HCT116 (cell line): ENCODE data around the gene SORCS2. TPM values are rescaled to one million over a fixed set of nuclear protein-coding genes. Genes with fewer than 3 reads are reported as not detected.

Experiments
- ATAC-seq: fragments of 200-7000 bp; cut with Tn5 transposase; 2 replicates; pipeline ENCODE4 v1.9.1; 2020; ENCODE audit warnings: mild to moderate bottlenecking, moderate library complexity
- BruUV-seq: library from RNA; stranded (reverse); fragments of 400-500 nt; replicated peaks from 2 replicates; lab custom pipeline; 2021; lab: Mats Ljungman, UMichigan
- CTCF ChIA-PET: fragments of 300-600 bp; sonication (Branson Sonifier 250); formaldehyde crosslinking; loops from one replicate; lab custom pipeline; 2021; ENCODE audit warnings: antibody characterized with exemption; lab: Charles Lee
- POLR2A ChIA-PET: fragments of 300-600, 350-600 bp; sonication (Branson Sonifier 250); formaldehyde crosslinking; loops from one replicate; lab custom pipeline; 2021; ENCODE audit warnings: antibody characterized with exemption; lab: Charles Lee
- RAD21 ChIA-PET, 2 experiments: fragments of 300-600 bp; sonication (Branson Sonifier 250); formaldehyde crosslinking; loops; one replicate each; lab custom pipeline; 2023; ENCODE audit warnings: low total read pairs in 2 of 2; ENCODE audit not compliant: uncharacterized antibody in 2 of 2, unreplicated experiment in 2 of 2, low non-redundant PET in 1 of 2; lab: Charles Lee
- DNase-seq: peaks from one replicate; pipeline ENCODE4 v3.0.0-alpha.2; 2010; ENCODE audit warnings: low read depth, low spot score
- H2AFZ ChIP-seq: fragments of 200-600 bp; shearing (Covaris generic), sonication (generic); 2 replicates; pipeline ENCODE4 v1.6.1; 2017; ENCODE audit warnings: low read depth, mixed run types, mixed read lengths, antibody characterized with exemption, low read length; ENCODE audit not compliant: poor library complexity, severe bottlenecking
- H3K27ac ChIP-seq: 2 replicates; pipeline ENCODE4 v1.5.1; 2012; ENCODE audit warnings: low read depth, low read length
- H3K27me3 ChIP-seq: fragments of 200-600 bp; sonication (generic); 2 replicates; pipeline ENCODE4 v1.6.1; 2016; ENCODE audit warnings: mixed run types, low read length, mixed read lengths; ENCODE audit not compliant: insufficient read depth
- H3K36me3 ChIP-seq, 2 experiments: fragments of 200-500 bp in 1 of 2; fragments of 200-600 bp in 1 of 2; sonication (Bioruptor generic) in 1 of 2; sonication (generic) in 1 of 2; 2 replicates each; pipeline versions ENCODE4 v1.5.1 to v1.6.1; 2014 to 2016; ENCODE audit warnings: low read length in 2 of 2, inconsistent platforms in 1 of 2, mixed read lengths in 1 of 2, mixed run types in 1 of 2; ENCODE audit not compliant: insufficient read depth in 2 of 2, control insufficient read depth in 1 of 2
- H3K4me1 ChIP-seq, 2 experiments: fragments of 200-600 bp in 1 of 2; sonication (generic) in 1 of 2; 2 replicates each; pipeline versions ENCODE4 v1.5.1 to v1.6.1; 2012 to 2017; ENCODE audit warnings: low read length in 2 of 2, inconsistent platforms in 1 of 2, mild to moderate bottlenecking in 1 of 2, mixed read lengths in 1 of 2, mixed run types in 1 of 2, moderate library complexity in 1 of 2; ENCODE audit not compliant: insufficient read depth in 2 of 2, control insufficient read depth in 1 of 2
- H3K4me2 ChIP-seq: fragments of 200-600 bp; sonication (generic); 2 replicates; pipeline ENCODE4 v1.6.1; 2017; ENCODE audit warnings: mixed run types, low read length, mixed read lengths
- H3K4me3 ChIP-seq, 2 experiments: fragments of 200-600 bp in 1 of 2; sonication (generic) in 1 of 2; replicated peaks in 1 of 2; 2 replicates each; pipeline ENCODE4 v1.5.1; 2011 to 2016; ENCODE audit warnings: low read length in 2 of 2, control low read depth in 1 of 2, low read depth in 1 of 2, mild to moderate bottlenecking in 1 of 2, mixed read lengths in 1 of 2, mixed run types in 1 of 2
- H3K79me2 ChIP-seq: fragments of 200-600 bp; sonication (generic); 2 replicates; pipeline ENCODE4 v1.6.1; 2017; ENCODE audit warnings: mild to moderate bottlenecking, mixed run types, low read length, moderate library complexity, mixed read lengths; ENCODE audit not compliant: insufficient read depth
- H3K9ac ChIP-seq: fragments of 200-600 bp; sonication (generic); 2 replicates; pipeline ENCODE4 v1.6.1; 2016; ENCODE audit warnings: low read length, mixed read lengths
- H3K9me2 ChIP-seq: fragments of 200-600 bp; sonication (generic), shearing (Covaris generic); 2 replicates; pipeline ENCODE4 v1.6.1; 2017; ENCODE audit warnings: mixed run types, mild to moderate bottlenecking, moderate library complexity; ENCODE audit not compliant: insufficient read depth
- H3K9me3 ChIP-seq, 2 experiments: fragments of 200-500 bp in 1 of 2; fragments of 200-600 bp in 1 of 2; sonication (Bioruptor generic) in 1 of 2; sonication (generic) in 1 of 2; 2 replicates each; pipeline ENCODE4 v1.6.1; 2014 to 2017; ENCODE audit warnings: low read length in 2 of 2, mixed read lengths in 2 of 2, inconsistent platforms in 1 of 2, low read depth in 1 of 2, mild to moderate bottlenecking in 1 of 2, mixed run types in 1 of 2, moderate library complexity in 1 of 2; ENCODE audit not compliant: control insufficient read depth in 1 of 2, insufficient read depth in 1 of 2
- H4K20me1 ChIP-seq: fragments of 200-600 bp; sonication (generic), shearing (Covaris generic); 2 replicates; pipeline ENCODE4 v1.6.1; 2017; ENCODE audit warnings: mixed run types, mild to moderate bottlenecking, moderate library complexity; ENCODE audit not compliant: insufficient read depth
- CBX3 ChIP-seq: IDR thresholded peaks from 2 replicates; pipeline ENCODE4 v1.6.1; 2012; ENCODE audit warnings: low read depth
- EGR1 ChIP-seq: IDR thresholded peaks from 2 replicates; pipeline ENCODE4 v1.6.1; 2012; ENCODE audit warnings: low read depth
- EZH2phosphoT487 ChIP-seq: fragments of 200-600 bp; IDR thresholded peaks from 2 replicates; pipeline ENCODE4 v1.6.1; 2018; ENCODE audit warnings: antibody characterized with exemption, borderline replicate concordance
- SP1 ChIP-seq: IDR thresholded peaks from 2 replicates; pipeline ENCODE4 v1.6.1; 2012; ENCODE audit warnings: low read depth
- SRF ChIP-seq: IDR thresholded peaks from 2 replicates; pipeline ENCODE4 v1.6.1; 2012; ENCODE audit warnings: low read depth
- YY1 ChIP-seq: IDR thresholded peaks from 2 replicates; pipeline ENCODE4 v1.6.1; 2011; ENCODE audit warnings: low read length, low read depth, moderate library complexity, mild to moderate bottlenecking; ENCODE audit not compliant: insufficient replicate concordance; ENCODE audit errors: extremely low read depth
- ZNF274 ChIP-seq: fragments of 200-500 bp; sonication (Bioruptor generic); IDR thresholded peaks from 2 replicates; pipeline ENCODE4 v1.6.1; 2014; ENCODE audit warnings: mild to moderate bottlenecking, low read depth, low read length, inconsistent platforms
- intact Hi-C: fragments of 100-400 bp; cut with micrococcal nuclease; formaldehyde crosslinking; loops from 2 replicates; pipeline ENCODE4 v1.10.0; 2022
- total RNA-seq: library from RNA; stranded (reverse); gene quantifications from one replicate; pipeline ENCODE4 v1.2.1, GENCODE V29; 2021; ENCODE audit not compliant: unreplicated experiment
- TF ChIP-seq, protein P1 (sequence below), 3 experiments: fragments of 200-600 bp in 1 of 3; sonication (generic) in 1 of 3; IDR thresholded peaks in 2 of 3; conservative IDR thresholded peaks in 1 of 3; 2 replicates each; pipeline ENCODE4 v1.5.1; 2012 to 2017; ENCODE audit warnings: low read depth in 2 of 3, low read length in 2 of 3, antibody characterized with exemption in 1 of 3, borderline replicate concordance in 1 of 3, control low read depth in 1 of 3, mild to moderate bottlenecking in 1 of 3, mixed read lengths in 1 of 3, mixed run types in 1 of 3, moderate library complexity in 1 of 3; ENCODE audit not compliant: insufficient read depth in 1 of 3
- TF ChIP-seq, protein P2 (sequence below): IDR thresholded peaks from 2 replicates; pipeline ENCODE4 v1.6.1; 2012
- TF ChIP-seq, protein P3 (sequence below): IDR thresholded peaks from 2 replicates; pipeline ENCODE4 v1.6.1; 2011; ENCODE audit warnings: mild to moderate bottlenecking, low read length, moderate library complexity; ENCODE audit not compliant: insufficient replicate concordance; ENCODE audit errors: extremely low read depth

The SORCS2 gene
- total RNA-seq, 1 experiment from 2014 or later = 0.37 TPM

DNA sequence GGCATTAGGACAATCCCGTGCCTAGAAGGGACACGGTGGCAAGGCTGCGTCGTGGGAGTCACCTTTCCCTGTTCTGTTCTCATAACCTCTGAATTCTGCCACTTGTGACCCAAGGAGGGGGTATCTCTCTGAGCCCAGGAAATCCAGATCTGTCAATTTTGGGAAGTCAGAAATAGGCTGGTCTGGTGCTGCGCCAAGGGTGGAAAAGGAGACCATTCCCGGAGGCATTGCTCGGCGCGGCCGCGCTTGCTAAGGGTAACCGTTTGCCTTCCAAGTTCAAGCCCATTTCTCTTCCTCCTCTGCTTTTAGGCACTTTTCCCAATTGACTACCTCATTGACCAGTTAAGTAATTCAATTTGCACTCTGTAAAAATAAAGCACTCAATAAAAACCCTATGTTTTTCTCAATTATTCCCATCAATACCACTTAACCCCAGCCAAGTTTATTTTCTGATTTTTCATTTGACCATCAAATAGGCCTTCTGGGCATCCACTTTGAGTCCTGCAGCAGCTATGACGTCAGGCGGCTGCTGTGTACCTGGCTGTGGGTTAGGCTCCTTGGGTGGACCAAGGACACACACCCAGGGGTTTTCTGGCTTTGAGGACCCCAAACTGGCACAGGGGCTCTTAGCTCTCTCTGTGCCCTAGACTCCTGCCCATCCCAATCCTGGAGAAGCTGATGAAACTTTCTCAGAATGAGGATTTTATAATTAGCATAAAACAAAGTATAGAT, 12.5 kb downstream of the SORCS2 start:
- no TSS peak for BruUV-seq
- H4K20me1 ChIP-seq = no peaks in the 10 kb centered on the region
- RAD21 ChIA-PET = no interaction called here
- ATAC-seq (no peak), DNase-seq (no peak)
- no peak overlapping the region for H3K27ac ChIP-seq
- CTCF ChIA-PET = interaction anchor here (1.1 kb wide), 1 partner anchor 16 kb away, joined by 4 read pairs; no protein-coding TSS in a partner anchor
- H3K9me3 ChIP-seq = no peaks in the 10 kb centered on the region
- H3K36me3 ChIP-seq = no peaks in the 10 kb centered on the region
- H3K4me1 ChIP-seq = peaks cover 23 to 33% of the 10 kb centered on the region in 2 experiments
- H3K4me2 ChIP-seq = peak overlapping the region; percentile 80
- POLR2A ChIA-PET = interaction anchor here (3.0 kb wide), 1 partner anchor 8 kb away, joined by 10 read pairs; no protein-coding TSS in a partner anchor
- intact Hi-C loops = no loop called here
- H3K9ac ChIP-seq = no peak overlapping the region
- H3K79me2 ChIP-seq = no peaks in the 10 kb centered on the region
- H2AFZ ChIP-seq = peak overlapping the region; percentile 14
- no peaks in the 10 kb centered on the region for H3K27me3 ChIP-seq
- H3K4me3 ChIP-seq = no peak overlapping the region
- no peak for TF ChIP-seq YY1
- TF ChIP-seq, protein P1, sequence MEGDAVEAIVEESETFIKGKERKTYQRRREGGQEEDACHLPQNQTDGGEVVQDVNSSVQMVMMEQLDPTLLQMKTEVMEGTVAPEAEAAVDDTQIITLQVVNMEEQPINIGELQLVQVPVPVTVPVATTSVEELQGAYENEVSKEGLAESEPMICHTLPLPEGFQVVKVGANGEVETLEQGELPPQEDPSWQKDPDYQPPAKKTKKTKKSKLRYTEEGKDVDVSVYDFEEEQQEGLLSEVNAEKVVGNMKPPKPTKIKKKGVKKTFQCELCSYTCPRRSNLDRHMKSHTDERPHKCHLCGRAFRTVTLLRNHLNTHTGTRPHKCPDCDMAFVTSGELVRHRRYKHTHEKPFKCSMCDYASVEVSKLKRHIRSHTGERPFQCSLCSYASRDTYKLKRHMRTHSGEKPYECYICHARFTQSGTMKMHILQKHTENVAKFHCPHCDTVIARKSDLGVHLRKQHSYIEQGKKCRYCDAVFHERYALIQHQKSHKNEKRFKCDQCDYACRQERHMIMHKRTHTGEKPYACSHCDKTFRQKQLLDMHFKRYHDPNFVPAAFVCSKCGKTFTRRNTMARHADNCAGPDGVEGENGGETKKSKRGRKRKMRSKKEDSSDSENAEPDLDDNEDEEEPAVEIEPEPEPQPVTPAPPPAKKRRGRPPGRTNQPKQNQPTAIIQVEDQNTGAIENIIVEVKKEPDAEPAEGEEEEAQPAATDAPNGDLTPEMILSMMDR (IDR thresholded peaks at IDR 0.05 in 2 of 3, conservative IDR thresholded peaks at IDR 0.05 in 1 of 3; ENCODE audit: borderline replicate concordance in 1 of 3, insufficient read depth in 1 of 3, low read depth in 2 of 3, low read length in 2 of 3) = no peak
- TF ChIP-seq, protein P2, sequence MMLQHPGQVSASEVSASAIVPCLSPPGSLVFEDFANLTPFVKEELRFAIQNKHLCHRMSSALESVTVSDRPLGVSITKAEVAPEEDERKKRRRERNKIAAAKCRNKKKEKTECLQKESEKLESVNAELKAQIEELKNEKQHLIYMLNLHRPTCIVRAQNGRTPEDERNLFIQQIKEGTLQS = no peak
- TF ChIP-seq SP1 = no peak
- TF ChIP-seq ZNF274 = no peak
- no peak for TF ChIP-seq EGR1
- no peak for TF ChIP-seq CBX3
- no peak for TF ChIP-seq SRF
- no peak for TF ChIP-seq EZH2phosphoT487
- TF ChIP-seq, protein P3, sequence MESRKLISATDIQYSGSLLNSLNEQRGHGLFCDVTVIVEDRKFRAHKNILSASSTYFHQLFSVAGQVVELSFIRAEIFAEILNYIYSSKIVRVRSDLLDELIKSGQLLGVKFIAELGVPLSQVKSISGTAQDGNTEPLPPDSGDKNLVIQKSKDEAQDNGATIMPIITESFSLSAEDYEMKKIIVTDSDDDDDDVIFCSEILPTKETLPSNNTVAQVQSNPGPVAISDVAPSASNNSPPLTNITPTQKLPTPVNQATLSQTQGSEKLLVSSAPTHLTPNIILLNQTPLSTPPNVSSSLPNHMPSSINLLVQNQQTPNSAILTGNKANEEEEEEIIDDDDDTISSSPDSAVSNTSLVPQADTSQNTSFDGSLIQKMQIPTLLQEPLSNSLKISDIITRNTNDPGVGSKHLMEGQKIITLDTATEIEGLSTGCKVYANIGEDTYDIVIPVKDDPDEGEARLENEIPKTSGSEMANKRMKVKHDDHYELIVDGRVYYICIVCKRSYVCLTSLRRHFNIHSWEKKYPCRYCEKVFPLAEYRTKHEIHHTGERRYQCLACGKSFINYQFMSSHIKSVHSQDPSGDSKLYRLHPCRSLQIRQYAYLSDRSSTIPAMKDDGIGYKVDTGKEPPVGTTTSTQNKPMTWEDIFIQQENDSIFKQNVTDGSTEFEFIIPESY = no peak
- H3K9me2 ChIP-seq = no peaks in the 10 kb centered on the region
